Type B pancreatic cell (in vitro differentiated cells): ENCODE measurements around the gene ASCL3. TPM values are rescaled to one million over a fixed set of nuclear protein-coding genes. Genes with fewer than 3 reads are reported as not detected.
"Not testable (repeated sequence)": the region's sequence is repeated elsewhere in the genome, so short reads cannot be mapped to it uniquely, and the experiment has no call there.

Experiments used
- DNase-seq: peaks from one replicate; pipeline ENCODE4 v3.0.0; 2021; ENCODE audit warnings: mixed read lengths; ENCODE audit not compliant: unreplicated experiment; ENCODE audit errors: extremely low spot score
- H3K27ac Mint-ChIP-seq: 2 replicates; pipeline ENCODE4 v1.8.0; 2021; ENCODE audit warnings: mild to moderate bottlenecking, mixed read lengths
- H3K27me3 Mint-ChIP-seq: 2 replicates; pipeline ENCODE4 v1.8.0; 2021; ENCODE audit warnings: mixed read lengths
- H3K36me3 Mint-ChIP-seq: 2 replicates; pipeline ENCODE4 v1.8.0; 2021; ENCODE audit warnings: mixed read lengths
- H3K4me1 Mint-ChIP-seq: one replicate; pipeline ENCODE4 v1.8.0; 2021; ENCODE audit warnings: mixed read lengths; ENCODE audit not compliant: unreplicated experiment
- H3K4me3 Mint-ChIP-seq: 2 replicates; pipeline ENCODE4 v1.8.0; 2021; ENCODE audit warnings: mild to moderate bottlenecking, mixed read lengths
- H3K9me3 Mint-ChIP-seq: 2 replicates; pipeline ENCODE4 v1.8.0; 2021; ENCODE audit warnings: mixed read lengths
- total RNA-seq: library from RNA; stranded (reverse); gene quantifications from 2 replicates; pipeline ENCODE4 v1.2.1, GENCODE V29; 2021; ENCODE audit warnings: low replicate concordance
- TF ChIP-seq, protein P1 (sequence below): fragments of 200-600 bp; sonication (generic); conservative IDR thresholded peaks from 2 replicates; pipeline ENCODE4 v1.5.0; 2021; ENCODE audit warnings: antibody characterized with exemption, mild to moderate bottlenecking

Gene ASCL3
- total RNA-seq, 1 donor from 2014 or later: not detected

DNA sequence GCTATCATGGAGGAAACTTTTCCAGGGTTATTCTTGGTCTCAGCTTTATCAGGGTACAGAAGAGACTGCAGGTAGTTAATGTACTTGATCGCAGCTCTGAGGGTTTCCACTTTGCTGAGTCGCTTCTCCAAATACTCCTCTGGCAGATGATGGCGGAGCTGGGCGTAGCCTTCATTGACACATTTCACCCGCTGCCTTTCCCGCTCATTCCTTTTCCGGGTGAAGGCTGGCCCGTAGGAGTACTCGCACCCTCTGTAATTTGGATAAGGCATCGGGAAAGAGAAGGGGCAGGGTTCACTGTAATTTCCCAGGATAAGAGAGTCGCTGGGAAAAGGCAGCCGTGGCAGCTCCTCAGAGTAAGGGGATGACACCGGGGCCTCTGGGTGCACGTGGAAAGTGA is 5.2 kb downstream of the ASCL3 start:
- TF ChIP-seq, protein P1, sequence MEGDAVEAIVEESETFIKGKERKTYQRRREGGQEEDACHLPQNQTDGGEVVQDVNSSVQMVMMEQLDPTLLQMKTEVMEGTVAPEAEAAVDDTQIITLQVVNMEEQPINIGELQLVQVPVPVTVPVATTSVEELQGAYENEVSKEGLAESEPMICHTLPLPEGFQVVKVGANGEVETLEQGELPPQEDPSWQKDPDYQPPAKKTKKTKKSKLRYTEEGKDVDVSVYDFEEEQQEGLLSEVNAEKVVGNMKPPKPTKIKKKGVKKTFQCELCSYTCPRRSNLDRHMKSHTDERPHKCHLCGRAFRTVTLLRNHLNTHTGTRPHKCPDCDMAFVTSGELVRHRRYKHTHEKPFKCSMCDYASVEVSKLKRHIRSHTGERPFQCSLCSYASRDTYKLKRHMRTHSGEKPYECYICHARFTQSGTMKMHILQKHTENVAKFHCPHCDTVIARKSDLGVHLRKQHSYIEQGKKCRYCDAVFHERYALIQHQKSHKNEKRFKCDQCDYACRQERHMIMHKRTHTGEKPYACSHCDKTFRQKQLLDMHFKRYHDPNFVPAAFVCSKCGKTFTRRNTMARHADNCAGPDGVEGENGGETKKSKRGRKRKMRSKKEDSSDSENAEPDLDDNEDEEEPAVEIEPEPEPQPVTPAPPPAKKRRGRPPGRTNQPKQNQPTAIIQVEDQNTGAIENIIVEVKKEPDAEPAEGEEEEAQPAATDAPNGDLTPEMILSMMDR: no peak
- Mint-ChIP-seq H3K27ac (no peak overlapping the region), H3K4me1 (peaks cover 10% of the 10 kb centered on the region), H3K27me3 (no peaks in the 10 kb centered on the region), H3K4me3 (no peak overlapping the region), H3K9me3 (no peaks in the 10 kb centered on the region), H3K36me3 (no peaks in the 10 kb centered on the region)
- no peak for DNase-seq

DNA sequence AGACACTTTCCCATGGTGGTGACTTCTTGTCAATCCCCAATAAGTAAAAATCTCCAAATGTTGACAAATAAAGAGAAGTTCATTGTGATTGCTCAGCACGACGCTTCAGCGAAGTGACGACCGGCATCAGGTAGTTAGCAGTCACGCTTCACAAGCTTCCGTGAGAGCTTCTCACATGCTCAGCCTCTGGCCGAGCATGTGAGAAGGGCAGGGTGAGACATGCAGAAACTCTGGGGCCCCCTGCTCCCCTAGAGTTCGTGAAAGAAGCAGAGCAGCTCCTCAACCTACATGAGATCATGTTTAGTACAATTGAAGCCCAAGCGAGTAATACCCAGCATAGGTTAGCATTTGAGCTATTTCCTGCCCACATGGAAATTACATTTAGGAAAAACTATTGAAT is 5.7 kb downstream of the ASCL3 start:
- H3K27ac Mint-ChIP-seq: no peak overlapping the region
- DNase-seq: no peak
- TF ChIP-seq, protein P1: no peak
- no peak overlapping the region for H3K4me3 Mint-ChIP-seq
- no peaks in the 10 kb centered on the region for H3K9me3 Mint-ChIP-seq
- no peaks in the 10 kb centered on the region for H3K27me3 Mint-ChIP-seq
- peaks cover 14% of the 10 kb centered on the region for H3K4me1 Mint-ChIP-seq
- H3K36me3 Mint-ChIP-seq: no peaks in the 10 kb centered on the region

DNA sequence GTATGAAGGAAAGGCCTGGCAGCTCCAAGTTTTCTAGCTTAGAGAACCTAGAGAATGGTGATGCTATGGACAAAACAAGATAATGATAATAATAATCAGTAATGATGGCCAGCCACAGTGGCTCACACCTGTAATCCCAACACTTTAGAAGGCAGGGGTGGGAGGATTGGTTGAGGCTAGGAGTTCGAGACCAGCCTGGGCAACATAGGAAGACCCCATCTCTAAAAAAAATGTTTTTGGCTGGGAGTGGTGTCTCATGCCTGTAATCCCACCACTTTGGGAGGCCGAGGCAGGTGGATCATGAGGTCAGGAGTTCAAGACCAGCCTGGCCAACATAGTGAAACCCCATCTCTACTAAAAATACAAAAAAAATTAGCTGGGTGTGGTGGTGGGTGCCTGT is 7.0 kb downstream of the ASCL3 start:
- H3K4me1 Mint-ChIP-seq: peaks cover 14% of the 10 kb centered on the region
- H3K9me3 Mint-ChIP-seq, H3K4me3 Mint-ChIP-seq, DNase-seq, H3K27me3 Mint-ChIP-seq, H3K36me3 Mint-ChIP-seq: not testable (repeated sequence)
- H3K27ac Mint-ChIP-seq: peak overlapping the region; percentile 92

DNA sequence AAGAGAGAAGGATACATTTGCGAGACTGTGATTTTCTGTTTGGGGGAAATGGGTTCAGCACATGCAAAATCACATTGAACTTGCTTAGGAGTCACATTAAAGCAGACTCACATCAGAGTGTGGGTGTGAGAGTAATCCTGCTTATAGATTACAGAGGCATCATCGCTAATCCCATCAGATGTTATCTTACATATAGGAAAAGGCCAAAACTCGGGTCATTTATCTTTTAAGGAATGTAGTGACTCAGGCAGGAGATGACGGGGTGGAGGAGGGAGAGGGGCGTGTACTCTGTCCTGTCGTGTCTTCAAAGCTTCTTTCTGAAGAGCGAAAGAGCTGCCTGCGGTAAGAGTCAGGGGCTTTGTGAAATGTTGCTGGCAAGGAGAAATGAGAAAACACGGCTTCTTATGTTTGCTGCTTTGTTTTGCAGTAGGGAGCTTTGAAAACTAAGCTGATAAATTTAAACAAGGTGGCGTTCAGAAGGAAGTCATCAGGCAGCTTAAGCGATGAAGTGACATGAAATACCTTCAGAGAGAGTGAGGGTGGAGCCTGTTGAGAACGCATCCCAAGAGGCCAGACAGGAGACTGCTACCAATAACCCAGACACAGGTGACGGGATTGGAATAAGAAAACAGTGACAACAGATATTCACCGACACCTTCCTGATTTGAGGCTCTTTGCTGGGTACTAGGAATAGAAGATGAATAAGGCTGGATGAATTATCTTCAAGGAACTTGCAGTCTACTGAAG is 7.9 kb downstream of the ASCL3 start:
- no peak for DNase-seq
- Mint-ChIP-seq H3K36me3 (no peaks in the 10 kb centered on the region), H3K27me3 (no peaks in the 10 kb centered on the region), H3K4me1 (peaks cover 14% of the 10 kb centered on the region), H3K9me3 (no peaks in the 10 kb centered on the region), H3K27ac (peak overlapping the region; percentile 92), H3K4me3 (peak overlapping the region; percentile 69)
- TF ChIP-seq, protein P1: no peak

DNA sequence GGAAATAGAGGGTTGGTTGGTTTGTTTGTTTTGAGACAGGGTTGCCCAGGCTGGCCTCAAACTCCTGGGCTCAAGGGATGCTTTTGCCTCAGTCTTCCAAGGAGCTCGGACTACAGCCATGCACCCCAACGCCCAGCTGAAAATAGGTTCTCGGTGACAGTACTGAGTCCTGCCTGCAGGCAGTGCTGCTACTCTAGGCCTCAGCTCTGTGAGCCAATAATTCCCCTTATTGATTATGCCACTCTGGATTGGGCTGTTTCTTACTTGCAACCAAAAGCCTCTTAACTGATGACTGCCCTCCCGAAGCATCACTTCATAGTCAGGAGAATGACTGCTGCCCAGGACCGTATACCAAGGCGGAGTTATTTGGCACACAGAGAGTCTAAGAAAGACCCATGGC is 8.9 kb downstream of the ASCL3 start:
- no peaks in the 10 kb centered on the region for H3K9me3 Mint-ChIP-seq
- no peak overlapping the region for H3K4me3 Mint-ChIP-seq
- H3K36me3 Mint-ChIP-seq: no peaks in the 10 kb centered on the region
- TF ChIP-seq, protein P1: no peak
- H3K27me3 Mint-ChIP-seq: no peaks in the 10 kb centered on the region
- H3K27ac Mint-ChIP-seq: no peak overlapping the region
- no peak for DNase-seq
- peaks cover 14% of the 10 kb centered on the region for H3K4me1 Mint-ChIP-seq

DNA sequence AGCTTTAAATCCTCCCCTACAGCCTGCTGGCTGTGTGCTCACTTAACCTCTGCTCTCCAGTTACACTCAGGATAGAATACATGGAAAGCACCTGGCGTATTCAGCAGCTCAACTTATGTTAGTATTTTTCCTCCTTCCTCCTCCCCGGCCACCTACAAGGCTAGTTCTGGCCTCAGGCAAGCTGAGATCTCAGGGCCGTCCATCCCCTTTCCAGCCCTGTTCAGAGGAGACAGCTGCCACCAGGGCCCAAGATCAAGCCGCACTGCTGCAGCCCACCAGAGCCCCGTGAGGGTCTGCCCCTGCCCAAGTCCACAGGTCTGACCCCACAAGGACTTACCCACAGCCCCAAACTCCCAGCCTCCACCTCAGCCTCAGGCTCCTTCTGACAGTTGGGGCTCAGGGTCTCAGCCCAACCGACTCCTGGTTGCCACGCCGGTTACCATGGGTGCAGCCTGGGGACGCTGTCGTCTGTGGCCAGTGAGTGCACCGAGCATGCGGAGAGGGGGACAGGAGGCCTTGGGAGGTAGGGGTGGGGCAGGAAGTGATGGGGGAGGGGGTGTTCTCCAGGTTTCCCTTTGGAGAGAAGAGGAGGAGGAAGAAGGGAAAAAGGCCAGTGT is 10.1 kb downstream of the ASCL3 start, which contains the start of gene C11orf16:
TSS of gene C11orf16 (minus strand) at position 384 of the 617 bp plus-strand sequence. CDS start 639 bp downstream, outside the sequence.
- Mint-ChIP-seq H3K27ac (peak within 1 kb of the TSS; percentile 31), H3K36me3 (no peaks in the 10 kb centered on the region), H3K4me3 (no peak within 1 kb of the TSS), H3K9me3 (no peaks in the 10 kb centered on the region), H3K27me3 (no peaks in the 10 kb centered on the region), H3K4me1 (peaks cover 14% of the 10 kb centered on the region)
- TF ChIP-seq, protein P1: no peak
- DNase-seq: no peak
